Neural cell (in vitro differentiated cells): ENCODE measurements around the gene CES2. TPM values are rescaled to one million over a fixed set of nuclear protein-coding genes. Genes with fewer than 3 reads are reported as not detected.

Experiments
- H2AFZ ChIP-seq: fragments of 200-600, 300-800 bp; sonication (generic), shearing (Covaris generic); 2 replicates; pipeline ENCODE4 v1.6.0; 2014; ENCODE audit warnings: low read depth, mild to moderate bottlenecking, antibody characterized with exemption, low read length, moderate library complexity
- H3F3A ChIP-seq: fragments of 200-600 bp; shearing (Covaris generic); 2 replicates; pipeline ENCODE4 v1.6.1; 2016; ENCODE audit warnings: mild to moderate bottlenecking, moderate library complexity, mixed read lengths, antibody characterized with exemption, low read length; ENCODE audit not compliant: insufficient read depth, poor library complexity, severe bottlenecking
- H3K27ac ChIP-seq: fragments of 200-600, 300-800 bp; sonication (generic), shearing (Covaris generic); 2 replicates; pipeline ENCODE4 v1.5.1; 2014; ENCODE audit warnings: mild to moderate bottlenecking, low read length, moderate library complexity
- H3K27me3 ChIP-seq: fragments of 300-800, 200-600 bp; sonication (generic), shearing (Covaris generic); 2 replicates; pipeline ENCODE4 v1.6.0; 2014; ENCODE audit warnings: mild to moderate bottlenecking, low read depth, low read length, moderate library complexity; ENCODE audit not compliant: insufficient read depth
- H3K36me3 ChIP-seq: fragments of 300-800, 200-600 bp; sonication (generic), shearing (Covaris generic); 2 replicates; pipeline ENCODE4 v1.5.1; 2014; ENCODE audit warnings: mild to moderate bottlenecking, antibody characterized with exemption, low read length, moderate library complexity; ENCODE audit not compliant: insufficient read depth
- H3K4me2 ChIP-seq: fragments of 300-800, 200-600 bp; sonication (generic), shearing (Covaris generic); 2 replicates; pipeline ENCODE4 v1.6.0; 2014; ENCODE audit warnings: mild to moderate bottlenecking, low read length
- H3K4me3 ChIP-seq: fragments of 300-800, 200-600 bp; sonication (generic), shearing (Covaris generic); 2 replicates; pipeline ENCODE4 v1.5.1; 2014; ENCODE audit warnings: mild to moderate bottlenecking, low read length, moderate library complexity
- H3K79me2 ChIP-seq: fragments of 200-600 bp; shearing (Covaris generic); replicated peaks from 2 replicates; pipeline ENCODE4 v1.6.0; 2014; ENCODE audit warnings: mild to moderate bottlenecking, low read length, moderate library complexity; ENCODE audit not compliant: insufficient read depth
- H3K9ac ChIP-seq: fragments of 300-800, 200-600 bp; sonication (generic), shearing (Covaris generic); 2 replicates; pipeline ENCODE4 v1.6.1; 2016; ENCODE audit warnings: mild to moderate bottlenecking, low read length, mixed read lengths
- H3K9me2 ChIP-seq: fragments of 200-600 bp; shearing (Covaris generic); 2 replicates; pipeline ENCODE4 v1.6.1; 2016; ENCODE audit warnings: mild to moderate bottlenecking, low read length, mixed read lengths; ENCODE audit not compliant: insufficient read depth
- H3K9me3 ChIP-seq: fragments of 200-600, 300-800 bp; sonication (generic), shearing (Covaris generic); 2 replicates; pipeline ENCODE4 v1.6.1; 2016; ENCODE audit warnings: mild to moderate bottlenecking, mixed run types, low read length, moderate library complexity, mixed read lengths
- H4K20me1 ChIP-seq: fragments of 200-600 bp; shearing (Covaris generic); 2 replicates; pipeline ENCODE4 v1.6.1; 2016; ENCODE audit warnings: mild to moderate bottlenecking, mixed run types; ENCODE audit not compliant: insufficient read depth
- EP300 ChIP-seq: fragments of 450-650 bp; conservative IDR thresholded peaks from 2 replicates; pipeline ENCODE4 v1.6.1; 2014; ENCODE audit warnings: antibody characterized with exemption, mild to moderate bottlenecking, moderate library complexity; ENCODE audit not compliant: poor library complexity, severe bottlenecking
- EZH2 ChIP-seq: fragments of 200-600, 300-800 bp; shearing (Covaris generic), sonication (generic); IDR thresholded peaks from 2 replicates; pipeline ENCODE4 v1.6.1; 2014; ENCODE audit warnings: antibody characterized with exemption, low read length, borderline replicate concordance, mild to moderate bottlenecking; ENCODE audit not compliant: insufficient read depth, poor library complexity, severe bottlenecking
- MXI1 ChIP-seq: fragments of 450-650 bp; conservative IDR thresholded peaks from 2 replicates; pipeline ENCODE4 v1.6.1; 2014; ENCODE audit warnings: antibody characterized with exemption, mild to moderate bottlenecking; ENCODE audit not compliant: poor library complexity, severe bottlenecking
- POLR2AphosphoS5 ChIP-seq: IDR thresholded peaks from 2 replicates; pipeline ENCODE4 v1.6.1; 2012
- RAD21 ChIP-seq: fragments of 450-650 bp; conservative IDR thresholded peaks from 2 replicates; pipeline ENCODE4 v1.6.1; 2014; ENCODE audit warnings: antibody characterized with exemption, mild to moderate bottlenecking, moderate library complexity
- SMC3 ChIP-seq: fragments of 450-650 bp; conservative IDR thresholded peaks from 2 replicates; pipeline ENCODE4 v1.6.1; 2014; ENCODE audit warnings: antibody characterized with exemption, mild to moderate bottlenecking, moderate library complexity; ENCODE audit not compliant: poor library complexity
- TAF1 ChIP-seq: IDR thresholded peaks from 2 replicates; pipeline ENCODE4 v1.6.1; 2012; ENCODE audit warnings: low read depth
- polyA plus RNA-seq: library from polyadenylated mRNA; depleted of rRNA; stranded (reverse); fragments of >200 nt; gene quantifications from 2 replicates; pipeline ENCODE4 v1.2.3, GENCODE V29; 2014
- TF ChIP-seq, protein P1 (sequence below): IDR thresholded peaks from 2 replicates; pipeline ENCODE4 v1.6.1; 2012; ENCODE audit warnings: borderline replicate concordance
- TF ChIP-seq, protein P2 (sequence below): fragments of 450-650 bp; IDR thresholded peaks from 2 replicates; pipeline ENCODE4 v1.5.1; 2014; ENCODE audit warnings: antibody characterized with exemption, mild to moderate bottlenecking, moderate library complexity; ENCODE audit not compliant: poor library complexity, severe bottlenecking

Gene CES2
- polyA plus RNA-seq, 1 donor from 2014 or later, result 22.9 TPM

DNA sequence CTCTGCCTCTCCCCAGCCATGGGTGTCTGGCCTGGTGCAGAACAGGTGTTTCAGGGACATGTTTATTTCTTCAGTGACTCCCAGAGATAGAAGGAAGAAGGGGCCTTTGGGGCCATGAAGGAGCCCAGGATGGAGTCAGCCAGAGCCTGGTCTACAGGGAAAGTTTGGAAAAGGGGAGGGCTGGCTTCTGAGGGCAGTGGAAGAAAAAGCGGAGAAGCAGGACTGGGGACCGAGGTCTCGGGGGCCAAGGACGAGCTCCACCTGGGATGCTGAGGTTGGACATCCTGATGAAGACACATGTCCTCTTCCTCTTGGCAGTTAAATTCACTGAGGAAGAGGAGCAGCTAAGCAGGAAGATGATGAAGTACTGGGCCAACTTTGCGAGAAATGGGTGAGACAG lies 7.7 kb downstream of the CES2 start:
- H3F3A ChIP-seq, result no peaks in the 10 kb centered on the region

DNA sequence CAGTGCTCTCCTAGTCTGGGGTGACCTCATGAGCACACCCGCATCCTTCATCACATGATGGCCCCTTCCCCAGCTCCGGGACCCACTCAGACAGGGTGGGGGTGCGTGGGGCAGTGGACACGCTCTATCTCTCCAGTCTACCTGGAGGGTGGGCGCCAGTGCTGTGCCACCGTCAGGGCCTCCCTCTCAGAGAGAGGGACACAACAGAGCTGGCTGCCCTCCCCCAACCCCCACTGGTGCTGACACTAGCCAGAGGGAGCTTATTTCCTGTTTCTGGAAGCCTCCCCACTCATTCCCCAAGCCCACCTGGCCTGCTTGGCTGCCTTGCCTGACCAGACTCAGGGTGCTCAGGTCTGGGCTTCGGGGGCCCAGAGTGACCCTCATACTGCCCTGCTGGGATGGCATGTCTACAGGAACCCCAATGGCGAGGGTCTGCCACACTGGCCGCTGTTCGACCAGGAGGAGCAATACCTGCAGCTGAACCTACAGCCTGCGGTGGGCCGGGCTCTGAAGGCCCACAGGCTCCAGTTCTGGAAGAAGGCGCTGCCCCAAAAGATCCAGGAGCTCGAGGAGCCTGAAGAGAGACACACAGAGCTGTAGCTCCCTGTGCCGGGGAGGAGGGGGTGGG lies 8.2 kb downstream of the CES2 start:
- no peak overlapping the region for H3K4me2 ChIP-seq
- no peak overlapping the region for H3K9ac ChIP-seq
- no peak overlapping the region for H3K4me3 ChIP-seq
- no peaks in the 10 kb centered on the region for H3K9me3 ChIP-seq
- no peaks in the 10 kb centered on the region for H3K79me2 ChIP-seq
- H3K9me2 ChIP-seq, result no peaks in the 10 kb centered on the region
- H3K27ac ChIP-seq, result no peak overlapping the region
- no peak for TF ChIP-seq EP300
- no peak for TF ChIP-seq SMC3
- TF ChIP-seq, protein P1, sequence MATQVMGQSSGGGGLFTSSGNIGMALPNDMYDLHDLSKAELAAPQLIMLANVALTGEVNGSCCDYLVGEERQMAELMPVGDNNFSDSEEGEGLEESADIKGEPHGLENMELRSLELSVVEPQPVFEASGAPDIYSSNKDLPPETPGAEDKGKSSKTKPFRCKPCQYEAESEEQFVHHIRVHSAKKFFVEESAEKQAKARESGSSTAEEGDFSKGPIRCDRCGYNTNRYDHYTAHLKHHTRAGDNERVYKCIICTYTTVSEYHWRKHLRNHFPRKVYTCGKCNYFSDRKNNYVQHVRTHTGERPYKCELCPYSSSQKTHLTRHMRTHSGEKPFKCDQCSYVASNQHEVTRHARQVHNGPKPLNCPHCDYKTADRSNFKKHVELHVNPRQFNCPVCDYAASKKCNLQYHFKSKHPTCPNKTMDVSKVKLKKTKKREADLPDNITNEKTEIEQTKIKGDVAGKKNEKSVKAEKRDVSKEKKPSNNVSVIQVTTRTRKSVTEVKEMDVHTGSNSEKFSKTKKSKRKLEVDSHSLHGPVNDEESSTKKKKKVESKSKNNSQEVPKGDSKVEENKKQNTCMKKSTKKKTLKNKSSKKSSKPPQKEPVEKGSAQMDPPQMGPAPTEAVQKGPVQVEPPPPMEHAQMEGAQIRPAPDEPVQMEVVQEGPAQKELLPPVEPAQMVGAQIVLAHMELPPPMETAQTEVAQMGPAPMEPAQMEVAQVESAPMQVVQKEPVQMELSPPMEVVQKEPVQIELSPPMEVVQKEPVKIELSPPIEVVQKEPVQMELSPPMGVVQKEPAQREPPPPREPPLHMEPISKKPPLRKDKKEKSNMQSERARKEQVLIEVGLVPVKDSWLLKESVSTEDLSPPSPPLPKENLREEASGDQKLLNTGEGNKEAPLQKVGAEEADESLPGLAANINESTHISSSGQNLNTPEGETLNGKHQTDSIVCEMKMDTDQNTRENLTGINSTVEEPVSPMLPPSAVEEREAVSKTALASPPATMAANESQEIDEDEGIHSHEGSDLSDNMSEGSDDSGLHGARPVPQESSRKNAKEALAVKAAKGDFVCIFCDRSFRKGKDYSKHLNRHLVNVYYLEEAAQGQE, result no peak
- no peak for TF ChIP-seq POLR2AphosphoS5
- TF ChIP-seq MXI1, result no peak
- no peaks in the 10 kb centered on the region for H4K20me1 ChIP-seq
- peaks cover 10% of the 10 kb centered on the region for H3K27me3 ChIP-seq
- no peaks in the 10 kb centered on the region for H3F3A ChIP-seq
- no peak overlapping the region for H2AFZ ChIP-seq
- no peaks in the 10 kb centered on the region for H3K36me3 ChIP-seq

More for the DNA sequence above, 7.7 kb downstream of the CES2 start:
- Histone ChIP-seq H3K9me3 (no peaks in the 10 kb centered on the region), H3K27ac (no peak overlapping the region), H3K9ac (no peak overlapping the region), H4K20me1 (no peaks in the 10 kb centered on the region), H2AFZ (no peak overlapping the region), H3K36me3 (no peaks in the 10 kb centered on the region), H3K79me2 (no peaks in the 10 kb centered on the region), H3K4me3 (no peak overlapping the region), H3K27me3 (peaks cover 4% of the 10 kb centered on the region), H3K4me2 (no peak overlapping the region), H3K9me2 (no peaks in the 10 kb centered on the region)
- TF ChIP-seq SMC3 (no peak), MXI1 (no peak), EP300 (no peak), RAD21 (no peak), POLR2AphosphoS5 (no peak), EZH2 (no peak), TAF1 (no peak)
- TF ChIP-seq, protein P1, result no peak
- TF ChIP-seq, protein P2, sequence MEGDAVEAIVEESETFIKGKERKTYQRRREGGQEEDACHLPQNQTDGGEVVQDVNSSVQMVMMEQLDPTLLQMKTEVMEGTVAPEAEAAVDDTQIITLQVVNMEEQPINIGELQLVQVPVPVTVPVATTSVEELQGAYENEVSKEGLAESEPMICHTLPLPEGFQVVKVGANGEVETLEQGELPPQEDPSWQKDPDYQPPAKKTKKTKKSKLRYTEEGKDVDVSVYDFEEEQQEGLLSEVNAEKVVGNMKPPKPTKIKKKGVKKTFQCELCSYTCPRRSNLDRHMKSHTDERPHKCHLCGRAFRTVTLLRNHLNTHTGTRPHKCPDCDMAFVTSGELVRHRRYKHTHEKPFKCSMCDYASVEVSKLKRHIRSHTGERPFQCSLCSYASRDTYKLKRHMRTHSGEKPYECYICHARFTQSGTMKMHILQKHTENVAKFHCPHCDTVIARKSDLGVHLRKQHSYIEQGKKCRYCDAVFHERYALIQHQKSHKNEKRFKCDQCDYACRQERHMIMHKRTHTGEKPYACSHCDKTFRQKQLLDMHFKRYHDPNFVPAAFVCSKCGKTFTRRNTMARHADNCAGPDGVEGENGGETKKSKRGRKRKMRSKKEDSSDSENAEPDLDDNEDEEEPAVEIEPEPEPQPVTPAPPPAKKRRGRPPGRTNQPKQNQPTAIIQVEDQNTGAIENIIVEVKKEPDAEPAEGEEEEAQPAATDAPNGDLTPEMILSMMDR, result no peak
